Keratinocyte (primary cell): ENCODE data around the gene MICAL2.

Experiments
- EZH2 ChIP-seq: IDR thresholded peaks from one replicate; pipeline ENCODE4 v1.6.1; 2012; ENCODE audit warnings: inconsistent platforms, mild to moderate bottlenecking, low read length, moderate library complexity
- TF ChIP-seq, protein P1 (sequence below), 3 experiments: IDR thresholded peaks in 1 of 3; conservative IDR thresholded peaks in 1 of 3; optimal IDR thresholded peaks in 1 of 3; 2 replicates in 2 of 3; 3 replicates in 1 of 3; pipeline versions ENCODE3 to v1.5.1; 2011; ENCODE audit warnings: low read length in 3 of 3, mild to moderate bottlenecking in 3 of 3, moderate library complexity in 2 of 3, control low read depth in 1 of 3, inconsistent platforms in 1 of 3; ENCODE audit not compliant: insufficient read depth in 2 of 3; ENCODE audit errors: extremely low read depth in 1 of 3

DNA sequence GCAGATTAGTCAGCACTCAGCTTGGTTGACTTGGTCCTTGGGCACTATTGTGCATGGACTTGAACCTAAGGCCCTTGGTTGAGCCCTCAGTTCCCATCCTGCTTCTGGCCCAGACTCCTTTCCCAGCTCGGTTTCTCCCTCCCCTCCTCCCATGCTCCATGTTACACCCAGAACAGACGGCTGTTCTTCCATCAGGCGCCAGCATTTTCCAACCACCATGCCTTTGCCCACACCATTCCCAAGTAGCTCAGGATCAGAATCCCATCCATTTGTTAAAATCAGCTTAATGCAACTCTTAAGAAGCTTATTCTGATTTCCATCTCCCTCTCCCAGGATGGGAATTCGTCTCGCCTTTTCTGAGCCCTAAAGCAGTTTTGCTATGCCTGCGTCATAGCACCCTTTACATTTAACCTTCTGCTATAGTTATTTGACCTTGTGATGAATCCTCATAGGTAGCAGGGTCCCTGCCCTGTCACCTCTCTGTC, 110.7 kb downstream of the MICAL2 start:
- TF ChIP-seq, protein P1, sequence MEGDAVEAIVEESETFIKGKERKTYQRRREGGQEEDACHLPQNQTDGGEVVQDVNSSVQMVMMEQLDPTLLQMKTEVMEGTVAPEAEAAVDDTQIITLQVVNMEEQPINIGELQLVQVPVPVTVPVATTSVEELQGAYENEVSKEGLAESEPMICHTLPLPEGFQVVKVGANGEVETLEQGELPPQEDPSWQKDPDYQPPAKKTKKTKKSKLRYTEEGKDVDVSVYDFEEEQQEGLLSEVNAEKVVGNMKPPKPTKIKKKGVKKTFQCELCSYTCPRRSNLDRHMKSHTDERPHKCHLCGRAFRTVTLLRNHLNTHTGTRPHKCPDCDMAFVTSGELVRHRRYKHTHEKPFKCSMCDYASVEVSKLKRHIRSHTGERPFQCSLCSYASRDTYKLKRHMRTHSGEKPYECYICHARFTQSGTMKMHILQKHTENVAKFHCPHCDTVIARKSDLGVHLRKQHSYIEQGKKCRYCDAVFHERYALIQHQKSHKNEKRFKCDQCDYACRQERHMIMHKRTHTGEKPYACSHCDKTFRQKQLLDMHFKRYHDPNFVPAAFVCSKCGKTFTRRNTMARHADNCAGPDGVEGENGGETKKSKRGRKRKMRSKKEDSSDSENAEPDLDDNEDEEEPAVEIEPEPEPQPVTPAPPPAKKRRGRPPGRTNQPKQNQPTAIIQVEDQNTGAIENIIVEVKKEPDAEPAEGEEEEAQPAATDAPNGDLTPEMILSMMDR (optimal IDR thresholded peaks at IDR 0.05 in 1 of 3, IDR thresholded peaks at IDR 0.05 in 1 of 3, conservative IDR thresholded peaks at IDR 0.05 in 1 of 3; ENCODE audit: extremely low read depth in 1 of 3, insufficient read depth in 2 of 3, low read length in 3 of 3): no peak
- no peak for TF ChIP-seq EZH2
